Upper lobe of left lung (tissue), 4 donors: ENCODE results near the gene TMEM132D.

ENCODE experiments used
- CTCF ChIP-seq, 6 experiments: fragments of 450-650 bp in 4 of 6; fragments of 200-600 bp in 2 of 6; sonication (generic) in 2 of 6; IDR thresholded peaks; one replicate each; pipeline ENCODE4 v1.5.1; 2016 to 2019; ENCODE audit warnings: antibody characterized with exemption in 6 of 6
- EP300 ChIP-seq, 4 donors: sonication (generic); formaldehyde crosslinking; IDR thresholded peaks; one replicate each; pipeline ENCODE4 v1.5.1; 2017; ENCODE audit warnings: antibody characterized with exemption in 4 of 4, control low read depth in 2 of 4
- POLR2A ChIP-seq, 4 donors: fragments of 450-650 bp; IDR thresholded peaks; one replicate each; pipeline ENCODE4 v1.5.1; 2016 to 2017; ENCODE audit warnings: antibody characterized with exemption in 4 of 4, mild to moderate bottlenecking in 2 of 4
- POLR2AphosphoS5 ChIP-seq, 2 donors: sonication (generic); formaldehyde crosslinking; IDR thresholded peaks; one replicate each; pipeline ENCODE4 v1.5.1; 2017; ENCODE audit warnings: antibody characterized with exemption in 2 of 2

GRCh38 chr12:129538137-129538536, 365.7 kb downstream of the TMEM132D start:
- TF ChIP-seq CTCF (IDR thresholded peaks at IDR 0.05) (no peak), EP300 (IDR thresholded peaks at IDR 0.05) (no peak), POLR2A (IDR thresholded peaks at IDR 0.05) (no peak), POLR2AphosphoS5 (IDR thresholded peaks at IDR 0.05) (no peak)
